HG03097 (cell line): ENCODE results near the gene MFSD12.
"Not testable (repeated sequence)": the region's sequence is repeated elsewhere in the genome, so short reads cannot be mapped to it uniquely, and the experiment has no call there.

Experiments
- ATAC-seq: cut with Tn5 transposase; IDR thresholded peaks from one replicate; pipeline ENCODE4 v1.9.1; 2021; ENCODE audit not compliant: unreplicated experiment, low FRiP score

The MFSD12 gene

DNA sequence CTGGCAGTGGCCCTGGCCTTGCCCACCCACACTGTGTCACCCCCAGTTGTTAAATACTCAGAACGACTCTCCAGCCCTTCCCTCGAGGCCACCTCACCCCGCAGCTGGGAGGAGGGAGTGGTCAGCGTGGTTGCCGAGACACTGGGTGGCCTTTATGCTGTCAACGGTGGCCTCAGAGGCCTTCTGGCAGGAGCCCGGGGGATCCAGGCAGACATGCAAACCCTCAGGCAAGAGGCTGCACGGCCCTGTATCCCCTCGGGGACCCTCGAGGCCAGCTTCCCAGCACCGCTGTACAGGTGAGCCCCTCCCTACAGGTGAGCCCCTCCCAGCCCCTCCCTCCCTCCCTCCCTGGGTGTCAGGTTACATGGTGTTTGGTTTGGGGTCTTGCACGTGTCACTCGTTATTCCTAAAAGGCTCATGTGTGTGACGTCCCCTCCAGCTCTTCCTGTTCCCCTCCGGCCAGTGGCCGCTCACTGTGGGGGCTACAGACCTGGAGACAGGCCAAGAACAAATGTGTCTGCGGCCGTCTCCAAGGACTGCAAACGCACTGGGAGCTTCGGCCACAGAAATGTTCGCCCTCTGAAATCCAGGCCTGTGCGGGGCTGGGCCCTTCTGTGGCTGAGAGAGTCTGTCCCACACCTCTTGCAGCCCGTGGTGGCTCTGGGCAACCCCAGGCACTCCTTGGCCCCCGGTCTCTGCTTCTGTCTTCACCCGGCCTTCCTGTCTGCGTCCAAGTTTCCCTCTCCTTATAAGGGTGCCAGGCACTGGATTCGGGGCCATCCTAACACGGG, 18.2 kb downstream of the MFSD12 start, which contains the start of gene TEKTIP1:
Gene TEKTIP1, plus strand, starts transcription at position 210 of the 791 bp plus-strand sequence. Its CDS starts 4 bp downstream, at position 214.
- no peak for ATAC-seq

DNA sequence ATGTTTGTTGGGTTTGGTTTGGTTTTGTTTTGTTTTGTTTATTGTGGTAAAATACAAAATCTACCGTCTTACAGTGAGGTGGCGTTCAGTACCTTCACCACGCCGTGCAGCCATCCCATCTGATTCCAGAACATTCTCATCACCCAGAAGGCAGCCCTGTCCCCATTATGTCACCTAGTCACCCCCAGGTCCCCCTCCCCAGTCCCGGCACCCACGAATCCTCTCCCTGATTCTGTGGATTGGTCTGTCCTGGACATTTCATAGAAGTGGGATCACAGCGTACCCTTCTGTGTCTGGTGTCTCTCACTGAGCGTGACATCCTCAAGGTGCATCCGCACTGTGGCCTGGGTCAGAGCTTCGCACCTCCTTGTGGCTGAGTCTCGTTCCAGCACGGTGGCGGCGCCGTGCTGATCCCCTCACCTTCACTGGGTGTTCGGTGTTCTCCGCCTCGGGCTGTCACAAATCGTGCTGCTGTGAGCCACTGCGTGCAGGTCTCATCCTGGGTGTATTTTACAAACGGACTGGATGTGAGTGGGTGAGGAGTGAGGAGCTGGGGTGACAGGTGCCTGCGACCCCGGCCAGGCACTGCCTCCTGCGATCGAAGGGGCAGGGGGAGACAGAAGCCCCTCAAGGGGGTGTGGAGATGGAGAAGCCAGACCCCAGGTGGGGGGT, 19.0 kb downstream of the MFSD12 start:
- ATAC-seq, result no peak

DNA sequence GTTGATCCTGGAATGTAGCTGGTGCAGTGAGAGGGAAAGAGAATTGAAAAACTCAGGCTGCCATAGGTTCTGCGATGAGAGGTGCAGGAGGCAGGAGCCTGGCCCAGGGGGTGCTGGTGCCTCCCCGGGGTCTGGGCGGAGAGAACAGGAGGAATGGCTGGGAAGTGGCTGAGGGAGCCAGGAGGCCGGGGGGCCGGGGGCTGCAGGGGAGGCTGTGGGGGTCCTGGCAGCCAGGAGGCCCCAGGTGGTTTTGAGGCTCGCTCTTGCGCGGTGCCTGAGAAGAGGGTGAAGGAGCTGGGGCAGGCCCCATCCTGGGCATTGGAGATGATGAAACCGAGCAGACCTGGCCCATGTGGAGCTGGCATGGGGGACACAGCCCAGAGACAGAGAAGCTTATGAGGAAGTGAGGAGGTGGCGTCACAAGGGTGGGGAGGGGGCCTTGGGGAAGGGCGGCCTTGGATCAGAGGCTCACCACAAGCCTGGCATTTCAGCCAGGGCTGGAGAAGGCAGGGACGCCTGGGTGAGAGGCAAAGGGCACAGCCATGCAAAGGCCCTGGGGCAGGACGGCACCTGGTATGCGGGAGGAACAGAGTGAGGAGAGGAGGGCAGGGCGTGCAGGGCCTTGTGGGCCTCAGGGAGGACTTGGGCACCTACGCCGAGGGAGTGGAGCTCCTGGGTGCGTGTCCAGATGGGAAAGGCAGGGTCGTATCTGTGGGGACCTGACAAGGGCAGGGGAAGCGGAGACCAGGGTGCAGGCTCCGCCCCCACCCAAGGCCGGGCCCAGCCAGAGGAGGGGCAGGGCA, 19.7 kb downstream of the MFSD12 start:
- ATAC-seq, result no peak

DNA sequence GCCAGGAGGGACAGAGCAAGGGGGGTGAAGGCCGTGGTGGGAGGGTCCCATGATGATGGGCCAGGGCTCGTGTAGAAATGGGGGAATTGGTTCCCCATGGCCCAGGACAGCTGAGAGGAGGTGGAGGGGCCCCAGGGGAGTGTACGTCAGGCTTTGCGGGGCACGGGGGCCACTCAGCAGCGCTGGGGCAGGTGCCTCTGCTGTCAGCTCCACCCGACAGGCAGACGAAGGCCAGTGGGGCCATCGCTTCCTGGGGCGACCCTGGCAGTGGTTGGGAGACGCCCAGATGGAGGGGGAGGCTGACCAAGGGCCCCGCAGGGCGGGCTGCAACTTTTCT, 20.3 kb downstream of the MFSD12 start:
- no peak for ATAC-seq

DNA sequence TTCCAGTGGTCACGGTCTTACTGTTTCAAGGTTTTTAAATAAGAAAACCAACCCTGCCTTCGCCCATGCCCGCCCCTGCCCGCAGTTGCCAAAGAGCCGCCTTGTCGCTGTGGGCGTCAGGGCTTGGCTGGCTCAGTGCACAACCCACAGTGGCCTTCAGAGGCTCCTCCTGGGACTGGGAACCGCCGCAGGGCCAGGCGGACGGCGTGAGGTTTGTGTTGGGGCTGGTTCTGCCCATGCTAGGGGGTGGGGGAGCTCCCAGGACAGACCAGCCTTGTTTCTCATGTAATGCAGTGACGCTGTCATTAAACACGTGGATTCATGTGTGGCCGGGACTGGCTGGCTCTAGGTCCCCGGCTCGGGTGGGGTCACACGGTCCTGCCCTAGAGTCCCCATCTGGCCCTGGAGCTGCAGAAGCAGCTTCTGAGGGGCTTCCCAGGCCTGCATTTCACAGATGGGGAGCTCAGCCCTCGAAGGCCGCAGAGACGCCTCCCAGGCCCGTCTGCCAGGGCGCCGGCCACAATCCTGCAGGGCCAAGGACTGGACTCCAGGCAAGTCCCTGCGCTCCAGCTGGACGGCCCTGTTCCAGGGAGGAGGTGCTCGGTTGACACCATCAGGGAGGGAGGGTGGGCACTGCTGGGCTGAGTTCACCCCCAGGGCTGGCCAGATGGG, 20.8 kb downstream of the MFSD12 start:
- no peak for ATAC-seq

DNA sequence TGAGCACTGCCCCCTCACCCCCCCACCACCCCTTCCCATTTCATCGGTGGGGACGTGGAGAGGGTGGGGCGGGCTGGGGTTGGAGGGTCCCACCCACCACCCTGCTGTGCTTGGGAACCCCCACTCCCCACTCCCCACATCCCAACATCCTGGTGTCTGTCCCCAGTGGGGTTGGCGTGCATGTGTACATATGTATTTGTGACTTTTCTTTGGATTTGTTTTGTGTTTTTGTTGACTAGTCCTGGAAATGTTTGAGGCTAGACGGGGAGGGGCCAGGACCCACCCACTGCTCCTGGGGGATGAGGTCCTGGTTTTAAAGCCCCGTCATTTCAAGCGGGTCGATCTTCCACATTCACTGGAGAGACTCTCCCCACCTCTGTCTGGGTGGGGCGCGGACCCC, 21.4 kb downstream of the MFSD12 start:
- ATAC-seq, result no peak

DNA sequence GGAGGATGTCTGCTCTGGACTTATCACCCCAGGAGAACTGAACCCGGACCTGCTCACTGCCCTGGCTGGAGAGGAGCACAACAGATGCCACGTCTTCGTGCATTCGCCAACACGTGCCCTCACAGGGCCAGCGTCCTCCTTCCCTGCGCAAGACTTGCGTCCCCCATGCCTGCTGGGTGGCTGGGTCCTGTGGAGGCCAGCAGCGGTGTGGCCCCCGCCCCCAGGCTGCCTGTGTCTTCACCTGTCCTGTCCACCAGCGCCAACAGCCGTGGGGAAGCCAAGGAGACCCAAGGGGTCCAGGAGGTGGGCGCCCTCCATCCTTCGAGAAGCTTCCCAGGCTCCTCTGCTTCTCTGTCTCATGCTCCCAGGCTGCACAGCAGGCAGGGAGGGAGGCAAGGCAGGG, 21.8 kb downstream of the MFSD12 start:
- ATAC-seq, result no peak

DNA sequence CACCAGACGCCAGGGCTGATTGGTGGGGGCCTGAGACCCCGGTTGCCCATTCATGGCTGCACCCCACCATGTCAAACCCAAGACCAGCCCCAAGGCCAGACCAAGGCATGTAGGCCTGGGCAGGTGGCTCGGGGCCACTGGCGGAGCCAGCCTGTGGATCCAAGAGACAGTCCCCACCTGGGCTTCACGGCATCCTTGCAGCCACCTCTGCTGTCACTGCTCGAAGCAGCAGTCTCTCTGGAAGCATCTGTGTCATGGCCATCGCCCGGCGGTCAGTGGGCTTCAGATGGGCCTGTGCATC, 22.2 kb downstream of the MFSD12 start:
- ATAC-seq, result no peak

DNA sequence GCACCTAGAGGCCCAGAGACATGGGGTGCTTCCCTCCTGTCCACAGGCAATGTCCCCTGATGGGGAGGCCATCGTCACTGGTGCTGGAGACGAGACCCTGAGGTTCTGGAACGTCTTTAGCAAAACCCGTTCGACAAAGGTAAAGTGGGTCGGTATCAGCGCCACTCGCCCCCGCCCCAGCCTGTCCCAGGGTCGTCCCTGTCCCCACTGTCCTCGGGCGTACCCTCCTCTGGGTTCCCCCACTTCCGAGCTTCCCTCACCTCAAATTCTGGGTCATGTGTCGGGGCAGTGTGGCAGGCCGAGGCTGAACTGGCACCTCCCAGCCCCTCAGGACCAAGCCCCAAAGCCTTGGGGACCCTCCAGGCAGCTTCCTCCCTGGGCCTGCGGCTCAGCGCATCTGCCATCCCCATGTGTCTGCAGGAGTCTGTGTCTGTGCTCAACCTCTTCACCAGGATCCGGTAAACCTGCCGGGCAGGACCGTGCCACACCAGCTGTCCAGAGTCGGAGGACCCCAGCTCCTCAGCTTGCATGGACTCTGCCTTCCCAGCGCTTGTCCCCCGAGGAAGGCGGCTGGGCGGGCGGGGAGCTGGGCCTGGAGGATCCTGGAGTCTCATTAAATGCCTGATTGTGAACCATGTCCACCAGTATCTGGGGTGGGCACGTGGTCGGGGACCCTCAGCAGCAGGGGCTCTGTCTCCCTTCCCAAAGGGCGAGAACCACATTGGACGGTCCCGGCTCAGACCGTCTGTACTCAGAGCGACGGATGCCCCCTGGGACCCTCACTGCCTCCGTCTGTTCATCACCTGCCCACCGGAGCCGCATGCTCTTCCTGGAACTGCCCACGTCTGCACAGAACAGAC, 22.8 kb downstream of the MFSD12 start:
- ATAC-seq, result no peak

DNA sequence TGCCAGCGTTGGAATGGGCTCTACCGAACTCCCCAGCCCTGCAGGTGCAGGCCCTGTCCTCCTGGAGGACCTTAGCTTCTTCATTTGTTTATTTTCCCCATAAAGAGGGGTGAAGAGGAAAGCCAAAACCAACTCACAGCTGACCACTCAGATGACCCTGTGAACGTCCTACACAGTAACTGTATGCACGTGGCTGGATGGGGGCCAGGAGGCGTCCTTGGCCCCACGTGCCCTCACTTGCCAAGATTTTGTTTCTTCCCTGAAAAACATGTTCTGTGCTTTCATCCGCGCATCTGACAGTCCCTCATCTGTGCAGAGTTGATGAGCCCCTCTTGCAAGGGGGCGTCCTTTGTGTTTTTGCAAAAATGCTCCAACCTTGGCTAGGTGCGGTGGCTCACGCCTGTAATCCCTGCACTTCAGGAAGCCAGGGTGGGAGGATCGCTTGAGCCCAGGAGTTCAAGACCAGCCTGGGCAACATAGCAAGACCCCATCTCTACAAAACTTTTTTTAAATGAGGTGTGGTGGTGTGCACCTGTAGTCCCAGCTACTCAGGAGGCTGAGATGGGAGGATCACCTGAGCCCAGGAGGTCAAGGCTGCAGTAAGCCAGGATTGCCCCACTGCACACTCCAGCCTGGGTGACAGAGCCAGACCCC, 23.7 kb downstream of the MFSD12 start:
- no peak for ATAC-seq

DNA sequence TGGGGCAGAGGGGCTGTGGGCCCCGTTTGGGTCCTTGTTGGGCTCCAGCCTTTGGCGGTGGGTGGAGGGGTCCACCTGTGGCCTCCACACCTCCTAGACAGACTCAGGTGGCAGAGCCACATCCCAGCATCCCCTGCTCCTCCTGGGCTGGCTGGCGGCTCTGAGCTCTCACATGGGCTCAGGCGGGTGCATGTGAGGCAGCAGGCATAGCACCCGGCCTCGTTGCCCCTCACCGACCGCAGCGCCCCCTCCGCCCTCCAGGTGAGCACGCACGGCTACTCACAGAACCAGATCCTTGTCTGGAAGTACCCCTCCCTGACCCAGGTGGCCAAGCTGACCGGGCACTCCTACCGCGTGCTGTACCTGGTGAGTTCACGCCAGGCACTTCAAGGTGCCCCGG, 24.4 kb downstream of the MFSD12 start:
- no peak for ATAC-seq

DNA sequence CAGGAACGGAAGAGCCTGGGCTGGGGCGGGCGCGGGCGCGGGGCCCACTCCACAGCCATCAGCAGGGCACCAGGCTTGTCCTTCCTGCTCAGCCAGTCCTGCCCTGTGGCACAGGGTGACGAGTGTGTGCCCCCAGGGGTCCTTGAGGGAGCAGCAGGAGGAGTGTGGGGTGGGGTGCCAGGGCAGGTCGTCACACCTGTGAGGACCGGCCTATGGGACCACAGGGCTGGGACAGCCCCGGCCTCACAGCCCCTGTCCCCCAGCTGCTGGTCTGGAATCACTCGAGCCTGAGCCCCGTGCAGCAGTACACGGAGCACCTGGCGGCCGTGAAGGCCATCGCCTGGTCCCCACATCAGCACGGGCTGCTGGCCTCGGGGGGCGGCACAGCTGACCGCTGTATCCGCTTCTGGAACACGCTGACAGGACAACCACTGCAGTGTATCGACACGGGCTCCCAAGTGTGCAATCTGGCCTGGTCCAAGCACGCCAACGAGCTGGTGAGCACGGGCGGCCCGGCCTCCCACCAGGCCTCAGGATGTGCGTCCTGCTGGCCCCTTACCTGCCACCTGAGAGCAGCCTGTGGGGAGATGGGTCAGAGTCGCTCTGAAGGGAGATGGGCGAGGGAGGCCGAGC, 25.1 kb downstream of the MFSD12 start:
- no peak for ATAC-seq

DNA sequence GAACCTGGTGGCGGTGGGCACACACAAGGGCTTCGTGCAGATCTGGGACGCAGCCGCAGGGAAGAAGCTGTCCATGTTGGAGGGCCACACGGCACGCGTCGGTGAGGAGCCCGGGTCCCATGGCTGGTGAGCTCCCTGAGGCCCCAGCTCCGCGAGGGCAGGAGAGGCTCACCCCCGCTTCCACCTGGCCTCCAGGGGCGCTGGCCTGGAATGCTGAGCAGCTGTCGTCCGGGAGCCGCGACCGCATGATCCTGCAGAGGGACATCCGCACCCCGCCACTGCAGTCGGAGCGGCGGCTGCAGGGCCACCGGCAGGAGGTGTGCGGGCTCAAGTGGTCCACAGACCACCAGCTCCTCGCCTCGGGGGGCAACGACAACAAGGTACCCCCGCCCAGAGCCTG, 25.7 kb downstream of the MFSD12 start:
- no peak for ATAC-seq

DNA sequence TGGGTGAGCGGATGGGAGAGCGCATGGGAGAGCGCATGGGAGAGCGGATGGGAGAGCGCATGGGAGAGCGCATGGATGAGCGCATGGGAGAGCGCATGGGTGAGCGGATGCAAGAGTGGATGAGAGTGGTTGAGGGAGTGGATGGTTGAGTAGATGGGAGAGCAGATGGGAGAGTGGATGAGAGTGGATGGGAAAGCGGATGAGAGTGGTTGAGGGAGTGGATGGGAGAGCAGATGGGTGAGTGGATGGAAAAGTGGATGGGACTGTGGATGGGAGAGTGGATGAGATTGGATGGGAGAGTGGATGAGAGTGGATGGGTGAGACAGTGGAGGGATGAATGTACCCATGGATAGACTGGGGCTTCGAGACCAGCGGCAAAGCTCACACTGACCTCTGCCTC, 27.0 kb downstream of the MFSD12 start:
- ATAC-seq, result no peak

DNA sequence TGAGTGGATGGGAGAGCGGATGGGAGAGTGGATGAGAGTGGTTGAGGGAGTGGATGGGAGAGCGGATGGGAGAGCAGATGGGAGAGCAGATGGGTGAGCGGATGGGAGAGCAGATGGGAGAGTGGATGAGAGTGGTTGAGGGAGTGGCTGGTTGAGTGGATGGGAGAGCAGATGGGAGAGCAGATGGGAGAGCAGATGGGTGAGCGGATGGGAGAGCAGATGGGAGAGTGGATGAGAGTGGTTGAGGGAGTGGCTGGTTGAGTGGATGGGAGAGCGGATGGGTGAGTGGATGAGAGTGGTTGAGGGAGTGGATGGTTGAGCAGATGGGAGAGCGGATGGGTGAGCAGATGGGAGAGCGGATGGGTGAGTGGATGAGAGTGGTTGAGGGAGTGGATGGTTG, 28.1 kb downstream of the MFSD12 start:
- ATAC-seq, result not testable (repeated sequence)

DNA sequence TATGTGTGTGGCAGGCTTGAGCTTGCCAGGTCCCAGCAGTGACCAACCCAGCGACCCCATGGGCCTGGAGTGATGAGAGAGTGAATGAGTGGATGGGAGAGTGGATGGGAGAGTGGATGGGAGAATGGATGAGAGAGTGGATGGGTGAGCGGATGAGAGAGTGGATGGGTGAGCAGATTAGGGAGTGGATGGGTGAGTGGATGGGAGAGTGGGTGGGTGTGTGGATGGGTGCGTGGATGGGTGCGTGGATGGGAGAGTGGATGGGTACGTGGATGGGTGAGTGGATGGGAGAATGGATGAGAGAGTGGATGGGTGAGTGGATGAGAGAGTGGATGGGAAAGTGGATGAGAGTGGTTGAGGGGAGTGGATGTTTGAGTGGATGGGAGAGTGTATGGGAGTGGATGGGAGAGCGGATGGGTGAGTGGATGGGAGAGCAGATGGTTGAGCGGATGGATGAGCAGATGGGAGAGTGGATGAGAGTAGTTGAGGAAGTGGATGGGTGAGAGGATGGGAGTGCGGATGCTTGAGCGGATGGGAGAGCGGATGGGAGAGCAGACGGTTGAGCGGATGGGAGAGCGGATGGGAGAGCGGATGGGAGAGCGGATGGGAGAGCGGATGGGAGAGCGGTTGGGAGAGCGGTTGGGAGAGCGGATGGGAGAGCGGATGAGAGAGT, 28.7 kb downstream of the MFSD12 start:
- no peak for ATAC-seq

DNA sequence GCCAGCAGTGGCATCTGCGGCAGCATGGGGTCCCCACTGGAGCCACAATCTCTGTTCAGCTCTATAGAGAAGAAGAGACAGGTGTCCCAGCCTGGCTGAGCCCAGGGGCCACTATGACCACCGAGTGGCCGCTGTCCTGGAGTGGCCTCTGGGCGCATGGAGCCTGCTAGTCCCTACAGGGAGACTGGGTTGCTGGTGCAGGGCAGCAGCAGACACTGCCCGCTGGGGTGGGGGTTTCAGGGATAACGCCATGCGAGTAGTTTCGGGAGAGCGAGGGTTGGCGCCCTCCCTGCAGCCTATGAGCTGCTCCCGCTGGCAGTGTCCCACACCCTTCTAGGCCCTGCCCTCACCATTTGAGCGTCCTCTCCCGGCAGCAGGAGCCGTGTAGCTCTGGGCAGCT, 29.3 kb downstream of the MFSD12 start:
- ATAC-seq, result no peak

DNA sequence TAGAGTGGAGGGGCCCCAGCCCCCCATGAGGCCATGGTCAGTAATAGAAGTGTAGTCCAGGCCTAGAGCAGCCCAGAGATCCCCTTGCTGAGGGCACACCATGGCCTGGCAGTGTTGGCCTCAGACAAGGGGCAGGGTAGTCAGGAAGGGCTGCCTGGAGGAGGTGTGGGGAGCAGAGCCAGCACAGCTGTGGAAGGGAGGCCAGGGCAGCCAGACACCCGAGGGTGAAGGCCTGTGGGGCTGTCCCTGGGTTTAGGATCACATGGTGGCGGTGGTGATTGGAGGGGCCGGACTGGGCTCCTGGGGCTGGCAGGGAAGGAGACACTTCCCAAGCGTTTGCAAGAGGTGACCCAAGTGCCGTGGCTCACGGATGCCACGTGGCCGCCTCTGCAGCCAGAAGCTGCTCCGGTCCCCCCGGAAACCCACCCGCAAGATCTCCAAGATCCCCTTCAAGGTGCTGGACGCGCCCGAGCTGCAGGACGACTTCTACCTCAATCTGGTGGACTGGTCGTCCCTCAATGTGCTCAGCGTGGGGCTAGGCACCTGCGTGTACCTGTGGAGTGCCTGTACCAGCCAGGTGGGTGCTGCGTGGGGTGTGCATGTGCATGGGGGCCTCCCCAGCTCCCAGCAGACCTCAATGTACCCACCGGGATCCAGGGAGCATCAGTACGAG, 30.0 kb downstream of the MFSD12 start:
- no peak for ATAC-seq
